Esophagus squamous epithelium (tissue), 5 donors: ENCODE measurements around the gene SLC12A2. TPM values are rescaled to one million over a fixed set of nuclear protein-coding genes. Genes with fewer than 3 reads are reported as not detected.

Experiments used
- DNase-seq: peaks from one replicate; lab custom pipeline; 2025; lab: John Stamatoyannopoulos, UW
- H3K27ac ChIP-seq, 4 donors: fragments of 200-600 bp; sonication (generic); one replicate each; pipeline ENCODE4 v1.5.1; 2016 to 2019; ENCODE audit warnings: mild to moderate bottlenecking in 1 of 4
- H3K27me3 ChIP-seq, 4 donors: fragments of 200-600 bp; sonication (generic); 1 replicate in 3 of 4; 2 replicates in 1 of 4; pipeline versions ENCODE4 v1.5.1 to v1.6.0; 2017 to 2021; ENCODE audit warnings: antibody characterized with exemption in 1 of 4
- H3K36me3 ChIP-seq, 3 donors: fragments of 200-600 bp; sonication (generic); one replicate each; pipeline ENCODE4 v1.5.1; 2016 to 2019
- H3K4me1 ChIP-seq, 3 donors: fragments of 200-600 bp; sonication (generic); one replicate each; pipeline ENCODE4 v1.5.1; 2017 to 2019
- H3K4me3 ChIP-seq, 4 donors: fragments of 200-600 bp; sonication (generic); 1 replicate in 3 of 4; 2 replicates in 1 of 4; pipeline ENCODE4 v1.5.1; 2016 to 2019; ENCODE audit warnings: mild to moderate bottlenecking in 2 of 4, moderate library complexity in 1 of 4
- H3K9me3 ChIP-seq, 3 donors: fragments of 200-600 bp; sonication (generic); one replicate each; pipeline ENCODE4 v1.5.1; 2016 to 2019
- POLR2A ChIP-seq, 4 donors: fragments of 450-650 bp; IDR thresholded peaks; one replicate each; pipeline ENCODE4 v1.6.1; 2017; ENCODE audit warnings: antibody characterized with exemption in 4 of 4, mild to moderate bottlenecking in 4 of 4, moderate library complexity in 3 of 4
- WGBS, 2 donors: methylation state at CpG; one replicate each; pipeline ENCODE4 v1.1.5; 2018; 5-methylcytosine and 5-hydroxymethylcytosine counted together
- intact Hi-C: fragments of 100-400 bp; cut with DNase I; formaldehyde crosslinking; loops from one replicate; pipeline ENCODE4 v1.15.0; 2022
- total RNA-seq, 4 donors: library from RNA; depleted of rRNA; stranded (reverse); fragments of >200 nt; gene quantifications; one replicate each; pipeline ENCODE4 v1.1.0, GENCODE V29; 2016
- TF ChIP-seq, protein P1 (sequence below), 6 experiments: fragments of 450-650 bp in 4 of 6; fragments of 200-600 bp in 2 of 6; sonication (generic) in 2 of 6; IDR thresholded peaks; one replicate each; pipeline ENCODE4 v1.5.1; 2016 to 2019; ENCODE audit warnings: antibody characterized with exemption in 6 of 6, mild to moderate bottlenecking in 4 of 6, moderate library complexity in 4 of 6
- donor health status: DM: yes; HTN: yes; CAD: no.

Gene SLC12A2
- total RNA-seq, 4 donors from 2014 or later, result 8.9 to 20.1 (median 20.0) TPM

DNA sequence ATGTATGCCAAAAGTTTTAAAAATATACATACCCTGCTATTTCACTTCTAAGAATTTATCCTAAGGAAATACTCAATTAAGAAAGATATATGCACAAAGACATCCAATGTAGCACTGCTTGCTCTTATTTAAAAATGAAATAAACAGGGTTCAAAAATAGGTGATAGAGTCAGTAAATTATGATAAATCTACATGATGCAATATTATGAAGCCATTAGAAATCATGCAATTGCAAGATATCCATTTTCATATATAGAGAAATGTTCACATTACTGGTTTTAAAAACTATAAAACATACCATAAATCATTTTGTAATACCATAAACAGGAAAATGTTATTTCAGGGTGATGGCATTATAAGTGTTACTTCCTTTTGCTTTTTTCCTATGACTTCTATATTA is 8.6 kb upstream of the SLC12A2 start:
- H3K27me3 ChIP-seq, result no peaks in the 10 kb centered on the region
- peaks cover 0 to 16% (median 0%) of the 10 kb centered on the region in 3 donors for H3K4me1 ChIP-seq
- no peak overlapping the region for H3K4me3 ChIP-seq
- DNase-seq, result no peak
- no peaks in the 10 kb centered on the region for H3K9me3 ChIP-seq
- H3K36me3 ChIP-seq, result peaks cover 0 to 13% (median 0%) of the 10 kb centered on the region in 3 donors
- H3K27ac ChIP-seq, result no peak overlapping the region
- intact Hi-C loops, result no loop called here
- TF ChIP-seq, protein P1, sequence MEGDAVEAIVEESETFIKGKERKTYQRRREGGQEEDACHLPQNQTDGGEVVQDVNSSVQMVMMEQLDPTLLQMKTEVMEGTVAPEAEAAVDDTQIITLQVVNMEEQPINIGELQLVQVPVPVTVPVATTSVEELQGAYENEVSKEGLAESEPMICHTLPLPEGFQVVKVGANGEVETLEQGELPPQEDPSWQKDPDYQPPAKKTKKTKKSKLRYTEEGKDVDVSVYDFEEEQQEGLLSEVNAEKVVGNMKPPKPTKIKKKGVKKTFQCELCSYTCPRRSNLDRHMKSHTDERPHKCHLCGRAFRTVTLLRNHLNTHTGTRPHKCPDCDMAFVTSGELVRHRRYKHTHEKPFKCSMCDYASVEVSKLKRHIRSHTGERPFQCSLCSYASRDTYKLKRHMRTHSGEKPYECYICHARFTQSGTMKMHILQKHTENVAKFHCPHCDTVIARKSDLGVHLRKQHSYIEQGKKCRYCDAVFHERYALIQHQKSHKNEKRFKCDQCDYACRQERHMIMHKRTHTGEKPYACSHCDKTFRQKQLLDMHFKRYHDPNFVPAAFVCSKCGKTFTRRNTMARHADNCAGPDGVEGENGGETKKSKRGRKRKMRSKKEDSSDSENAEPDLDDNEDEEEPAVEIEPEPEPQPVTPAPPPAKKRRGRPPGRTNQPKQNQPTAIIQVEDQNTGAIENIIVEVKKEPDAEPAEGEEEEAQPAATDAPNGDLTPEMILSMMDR (IDR thresholded peaks at IDR 0.05), result no peak
- TF ChIP-seq POLR2A (IDR thresholded peaks at IDR 0.05), result no peak

DNA sequence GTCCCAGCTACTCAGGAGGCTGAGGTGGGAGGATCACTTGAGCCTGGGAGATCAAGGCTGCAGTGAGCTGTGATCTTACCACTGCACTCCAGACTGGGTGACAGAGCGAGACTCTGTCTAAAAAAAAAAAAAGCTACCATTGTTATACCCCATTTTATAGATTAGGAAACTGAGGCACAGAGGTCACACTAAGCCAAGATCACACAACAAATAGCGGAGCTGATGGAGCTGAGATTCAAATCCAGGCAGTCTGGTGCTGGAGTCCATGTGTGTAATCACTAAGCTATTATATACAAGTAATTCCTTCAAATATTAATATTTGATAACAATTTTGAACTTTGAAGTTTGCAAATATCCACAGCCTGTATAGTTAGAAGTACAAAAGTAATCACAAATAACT is 6.0 kb upstream of the SLC12A2 start:
- intact Hi-C loops, result no loop called here
- Histone ChIP-seq H3K9me3 (no peaks in the 10 kb centered on the region), H3K27ac (no peak overlapping the region), H3K4me3 (no peak overlapping the region), H3K36me3 (peaks cover 0 to 7% (median 0%) of the 10 kb centered on the region in 3 donors), H3K4me1 (peaks cover 0 to 40% (median 6%) of the 10 kb centered on the region in 3 donors), H3K27me3 (no peaks in the 10 kb centered on the region)
- no peak for DNase-seq
- TF ChIP-seq, protein P1 (IDR thresholded peaks at IDR 0.05), result no peak
- TF ChIP-seq POLR2A (IDR thresholded peaks at IDR 0.05), result no peak
- WGBS, 2 donors, result 80 to 86% methylated on average over 2 of the region's 2 CpGs

DNA sequence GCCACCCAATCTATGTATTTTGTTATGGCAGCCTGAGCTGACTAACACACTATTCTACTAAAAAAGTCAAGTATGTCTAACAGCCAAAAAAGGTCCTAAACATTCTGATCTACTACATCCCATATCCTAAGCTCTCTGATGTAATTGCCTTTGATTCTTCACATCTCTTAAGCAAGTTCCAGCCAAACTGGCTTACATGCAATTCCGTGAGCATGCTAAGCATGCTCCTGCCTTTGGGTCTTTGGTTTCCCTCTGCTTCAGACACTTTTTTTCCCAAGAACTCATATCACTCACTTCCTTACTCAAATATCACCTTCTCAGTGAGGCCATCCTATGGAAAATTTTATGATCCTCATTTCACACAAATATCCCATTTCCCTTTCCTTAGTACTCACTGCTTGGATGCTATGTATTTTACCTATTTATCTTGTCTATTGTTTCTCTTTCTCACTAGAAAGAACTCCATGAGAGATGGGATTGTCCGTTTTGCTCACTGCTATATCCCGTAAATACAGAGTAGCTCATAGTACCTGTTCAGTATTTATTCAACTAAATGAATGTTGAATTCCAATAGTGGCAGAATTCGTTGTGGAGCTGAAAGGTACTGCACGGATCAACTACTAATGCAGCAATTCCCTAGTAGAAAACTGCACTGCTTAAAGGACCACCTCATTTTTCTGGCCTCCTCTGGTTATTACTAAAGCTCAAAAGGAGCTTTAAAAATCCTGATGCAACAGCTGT is 2.3 kb upstream of the SLC12A2 start:
- intact Hi-C loops, result no loop called here
- H3K36me3 ChIP-seq, result no peaks in the 10 kb centered on the region
- no peaks in the 10 kb centered on the region for H3K27me3 ChIP-seq
- TF ChIP-seq, protein P1 (IDR thresholded peaks at IDR 0.05), result peak in 5 of 6 experiments; percentile 4 to 37 (median 27)
- TF ChIP-seq POLR2A (IDR thresholded peaks at IDR 0.05), result no peak
- H3K9me3 ChIP-seq, result no peaks in the 10 kb centered on the region
- H3K4me3 ChIP-seq, result peak overlapping the region; percentile 82 to 96 (median 94)
- no peak for DNase-seq
- 45 to 53% methylated on average over 5 of the region's 5 CpGs for WGBS, 2 donors
- peaks cover 0 to 59% (median 9%) of the 10 kb centered on the region in 3 donors for H3K4me1 ChIP-seq
- peak overlapping the region in 3 of 4 donors; percentile 3 to 93 (median 91) for H3K27ac ChIP-seq

DNA sequence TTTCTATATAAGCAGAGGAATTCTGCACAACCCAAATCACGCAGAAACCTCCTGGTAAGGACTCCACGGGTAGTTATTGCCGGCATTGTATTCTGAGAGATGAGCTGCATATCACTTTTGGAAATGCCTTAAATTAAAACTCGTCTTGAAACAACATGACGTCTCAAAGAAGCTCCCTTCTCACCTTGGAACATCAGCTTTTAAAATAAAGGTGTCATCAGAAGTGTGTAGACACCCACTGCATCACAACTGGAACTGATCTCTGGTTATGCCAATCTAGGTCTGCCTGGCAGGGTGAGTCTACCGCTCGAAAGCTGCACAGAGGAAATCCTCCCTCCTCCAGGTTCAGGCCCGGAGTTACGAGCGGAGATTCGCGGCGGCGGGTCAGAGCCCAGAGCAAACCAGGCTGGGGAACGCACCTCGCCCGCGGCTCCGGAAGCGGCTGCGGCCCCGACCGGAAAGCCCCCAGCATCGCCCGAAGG is 974 bp upstream of the SLC12A2 start:
- Histone ChIP-seq H3K27me3 (no peaks in the 10 kb centered on the region), H3K36me3 (no peaks in the 10 kb centered on the region), H3K9me3 (no peaks in the 10 kb centered on the region), H3K27ac (peak overlapping the region; percentile 91 to 99 (median 94)), H3K4me1 (peaks cover 0 to 68% (median 9%) of the 10 kb centered on the region in 3 donors), H3K4me3 (peak overlapping the region; percentile 82 to 96 (median 94))
- DNase-seq, result no peak
- intact Hi-C loops, result no loop called here
- 0% methylated on average over 5 of the region's 25 CpGs for WGBS, 2 donors
- TF ChIP-seq, protein P1 (IDR thresholded peaks at IDR 0.05), result no peak
- TF ChIP-seq POLR2A (IDR thresholded peaks at IDR 0.05), result no peak

DNA sequence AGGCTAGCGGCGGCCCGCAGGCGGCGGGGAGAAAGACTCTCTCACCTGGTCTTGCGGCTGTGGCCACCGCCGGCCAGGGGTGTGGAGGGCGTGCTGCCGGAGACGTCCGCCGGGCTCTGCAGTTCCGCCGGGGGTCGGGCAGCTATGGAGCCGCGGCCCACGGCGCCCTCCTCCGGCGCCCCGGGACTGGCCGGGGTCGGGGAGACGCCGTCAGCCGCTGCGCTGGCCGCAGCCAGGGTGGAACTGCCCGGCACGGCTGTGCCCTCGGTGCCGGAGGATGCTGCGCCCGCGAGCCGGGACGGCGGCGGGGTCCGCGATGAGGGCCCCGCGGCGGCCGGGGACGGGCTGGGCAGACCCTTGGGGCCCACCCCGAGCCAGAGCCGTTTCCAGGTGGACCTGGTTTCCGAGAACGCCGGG is 253 bp downstream of the SLC12A2 start:
- DNase-seq, result no peak
- TF ChIP-seq, protein P1 (IDR thresholded peaks at IDR 0.05), result peak in 5 of 6 experiments; percentile 9 to 50 (median 30)
- no peak for TF ChIP-seq POLR2A (IDR thresholded peaks at IDR 0.05)
- Histone ChIP-seq H3K4me1 (peaks cover 0 to 62% (median 9%) of the 10 kb centered on the region in 3 donors), H3K27me3 (no peaks in the 10 kb centered on the region), H3K9me3 (no peaks in the 10 kb centered on the region), H3K4me3 (peak overlapping the region; percentile 82 to 96 (median 94)), H3K27ac (peak overlapping the region; percentile 91 to 99 (median 94)), H3K36me3 (no peaks in the 10 kb centered on the region)
- intact Hi-C loops, result no loop called here
- no CpG with 5 or more reads among the region's 53 CpGs for WGBS, 2 donors
